GM12801 (cell line): Measurements from ENCODE around the gene AHNAK.

Experiments used
- TF ChIP-seq, protein P1 (sequence below): IDR thresholded peaks from one replicate; pipeline ENCODE4 v1.5.1; 2011; ENCODE audit warnings: control low read depth; ENCODE audit not compliant: insufficient read length; ENCODE audit errors: extremely low read depth

The AHNAK gene

DNA sequence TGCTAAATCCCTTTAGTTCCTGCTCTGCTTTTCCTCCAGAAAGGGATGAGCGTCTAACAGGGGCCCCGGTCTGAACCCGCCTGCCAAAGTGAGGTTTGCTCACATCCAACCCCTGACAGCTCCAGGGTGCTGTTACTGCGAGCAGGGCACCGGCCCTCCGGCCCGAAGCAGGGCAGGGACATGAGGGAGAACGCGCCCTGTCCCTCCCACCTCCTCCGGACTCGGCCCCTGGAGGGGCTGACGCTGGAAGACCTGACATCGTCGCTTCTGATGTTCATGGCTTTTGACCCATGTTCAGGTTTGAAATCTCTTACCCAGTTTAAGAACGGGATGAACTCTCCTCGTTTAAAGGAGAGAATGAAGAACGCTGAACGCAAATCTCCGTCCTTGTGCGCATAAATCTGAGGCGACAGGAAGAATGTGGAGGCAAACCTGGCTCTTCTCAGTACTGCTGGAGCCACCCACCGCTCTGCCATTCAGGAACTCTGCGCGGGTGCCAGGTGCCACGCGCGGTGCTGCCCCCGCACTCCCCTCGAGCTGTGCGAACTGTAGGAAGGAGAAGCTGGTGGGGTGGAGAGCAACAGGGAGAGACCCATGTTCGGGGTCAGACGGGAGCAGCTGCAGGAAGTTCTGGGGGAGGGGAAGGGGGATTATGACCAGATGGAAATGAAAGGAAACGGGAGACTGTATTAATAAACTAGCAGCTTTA, 27.9 kb upstream of the AHNAK start:
- TF ChIP-seq, protein P1, sequence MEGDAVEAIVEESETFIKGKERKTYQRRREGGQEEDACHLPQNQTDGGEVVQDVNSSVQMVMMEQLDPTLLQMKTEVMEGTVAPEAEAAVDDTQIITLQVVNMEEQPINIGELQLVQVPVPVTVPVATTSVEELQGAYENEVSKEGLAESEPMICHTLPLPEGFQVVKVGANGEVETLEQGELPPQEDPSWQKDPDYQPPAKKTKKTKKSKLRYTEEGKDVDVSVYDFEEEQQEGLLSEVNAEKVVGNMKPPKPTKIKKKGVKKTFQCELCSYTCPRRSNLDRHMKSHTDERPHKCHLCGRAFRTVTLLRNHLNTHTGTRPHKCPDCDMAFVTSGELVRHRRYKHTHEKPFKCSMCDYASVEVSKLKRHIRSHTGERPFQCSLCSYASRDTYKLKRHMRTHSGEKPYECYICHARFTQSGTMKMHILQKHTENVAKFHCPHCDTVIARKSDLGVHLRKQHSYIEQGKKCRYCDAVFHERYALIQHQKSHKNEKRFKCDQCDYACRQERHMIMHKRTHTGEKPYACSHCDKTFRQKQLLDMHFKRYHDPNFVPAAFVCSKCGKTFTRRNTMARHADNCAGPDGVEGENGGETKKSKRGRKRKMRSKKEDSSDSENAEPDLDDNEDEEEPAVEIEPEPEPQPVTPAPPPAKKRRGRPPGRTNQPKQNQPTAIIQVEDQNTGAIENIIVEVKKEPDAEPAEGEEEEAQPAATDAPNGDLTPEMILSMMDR, result no peak

DNA sequence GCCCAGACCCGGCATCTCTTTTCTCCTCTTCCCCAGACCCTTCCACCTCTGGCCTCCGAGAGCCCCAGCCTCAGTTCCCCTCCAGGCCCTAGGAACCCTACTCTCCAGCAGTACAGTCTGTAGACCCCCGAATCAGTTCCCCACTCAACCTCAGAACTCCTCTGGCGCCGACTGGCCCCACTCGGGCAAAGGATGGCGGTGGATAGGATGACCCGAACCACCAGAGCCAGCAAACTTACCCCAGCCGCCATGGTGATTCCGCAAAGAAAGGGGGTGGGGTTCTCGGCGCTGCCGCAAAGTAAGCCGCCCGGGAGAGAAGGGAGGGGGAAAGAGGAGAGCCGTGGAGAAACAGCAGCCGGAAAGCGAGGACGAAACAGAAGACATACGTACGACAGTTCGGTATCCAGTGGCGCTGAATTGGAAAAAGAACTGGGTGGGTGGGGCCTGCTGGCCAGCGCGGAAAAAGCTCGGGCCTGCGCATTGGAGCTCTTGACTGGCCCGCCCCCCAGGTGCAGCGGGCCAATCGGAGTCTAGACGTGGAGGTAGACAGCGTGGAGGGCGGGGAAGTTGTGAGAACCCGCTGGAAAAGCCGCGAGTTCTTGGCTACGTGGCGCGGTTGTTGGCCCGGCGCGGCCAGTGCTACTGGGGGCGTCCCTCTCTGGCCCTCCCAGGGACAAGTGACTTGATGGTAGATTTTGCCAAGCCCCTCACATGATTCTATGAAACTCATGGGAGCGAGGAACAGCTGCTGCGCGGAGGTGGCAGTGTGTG, 27.2 kb upstream of the AHNAK start, which contains the start of gene EEF1G:
TSS of gene EEF1G (minus strand) at position 300 of the 771 bp plus-strand sequence. CDS start at position 251, 49 bp downstream.
- TF ChIP-seq, protein P1, result no peak

DNA sequence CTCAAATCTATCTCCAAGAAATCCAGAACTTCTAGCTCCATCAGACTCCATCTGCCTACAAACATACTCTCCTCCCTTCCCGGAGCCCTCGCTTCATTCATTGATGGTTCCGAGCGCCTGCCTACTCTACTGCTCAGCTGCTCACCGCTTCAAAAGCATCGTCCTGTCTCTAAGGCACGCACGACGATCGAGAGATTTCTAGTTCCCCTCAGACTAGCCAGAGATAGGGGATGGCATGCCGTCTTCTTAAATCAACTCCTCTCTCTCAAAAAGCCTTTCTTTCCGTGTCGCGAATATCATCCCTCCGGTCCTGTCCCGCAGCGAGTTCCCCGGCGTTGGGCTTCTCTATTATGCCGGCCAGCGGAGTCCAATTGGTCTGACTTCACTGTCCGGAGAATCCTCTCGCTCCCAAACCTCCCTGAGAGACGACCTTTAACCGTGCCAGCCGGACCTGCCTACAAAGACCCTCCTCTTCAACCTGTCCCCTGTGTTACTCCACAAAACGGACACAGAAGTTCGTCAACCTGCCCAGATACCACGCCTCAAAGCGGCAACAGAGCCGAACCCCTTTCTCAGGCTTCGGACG, 26.5 kb upstream of the AHNAK start:
- TF ChIP-seq, protein P1, result no peak

DNA sequence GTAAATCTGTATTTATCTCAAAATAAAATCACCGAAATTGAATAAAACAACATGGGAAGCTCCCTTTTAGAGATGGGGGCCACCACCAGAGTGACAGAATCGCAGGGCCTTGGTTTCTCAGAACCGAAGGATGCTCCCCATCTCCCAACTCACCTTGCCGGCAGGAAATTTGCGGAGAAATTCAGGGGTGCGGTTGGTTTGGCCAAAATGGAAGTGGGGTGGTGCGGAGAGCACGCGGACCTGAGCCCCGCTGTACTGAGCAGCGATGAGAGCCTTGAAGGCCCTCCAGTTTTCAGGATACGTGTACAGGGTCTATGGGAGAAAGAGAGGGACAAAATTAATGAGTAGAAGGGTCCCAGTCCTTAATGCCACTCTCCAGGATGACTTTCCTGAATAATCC, 25.8 kb upstream of the AHNAK start:
- TF ChIP-seq, protein P1, result no peak

DNA sequence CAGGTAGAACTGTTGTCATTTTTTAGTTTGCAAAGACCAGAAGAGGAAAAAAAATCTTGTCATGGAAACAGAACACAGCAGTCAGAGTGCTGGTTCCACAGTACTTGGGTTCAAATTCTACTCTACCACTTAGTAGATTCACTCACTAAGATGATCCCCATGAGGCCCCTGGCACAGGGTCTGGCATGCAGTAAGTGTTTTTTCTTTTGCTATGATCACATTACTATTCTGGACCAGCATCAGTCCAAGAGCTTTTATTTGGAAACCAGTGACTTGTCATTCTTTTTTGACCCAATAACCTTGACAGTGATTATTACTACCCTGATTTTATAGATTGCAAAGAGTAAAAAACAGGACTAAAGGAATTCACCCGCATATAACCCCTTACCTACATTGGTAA, 23.0 kb upstream of the AHNAK start:
- TF ChIP-seq, protein P1, result no peak

DNA sequence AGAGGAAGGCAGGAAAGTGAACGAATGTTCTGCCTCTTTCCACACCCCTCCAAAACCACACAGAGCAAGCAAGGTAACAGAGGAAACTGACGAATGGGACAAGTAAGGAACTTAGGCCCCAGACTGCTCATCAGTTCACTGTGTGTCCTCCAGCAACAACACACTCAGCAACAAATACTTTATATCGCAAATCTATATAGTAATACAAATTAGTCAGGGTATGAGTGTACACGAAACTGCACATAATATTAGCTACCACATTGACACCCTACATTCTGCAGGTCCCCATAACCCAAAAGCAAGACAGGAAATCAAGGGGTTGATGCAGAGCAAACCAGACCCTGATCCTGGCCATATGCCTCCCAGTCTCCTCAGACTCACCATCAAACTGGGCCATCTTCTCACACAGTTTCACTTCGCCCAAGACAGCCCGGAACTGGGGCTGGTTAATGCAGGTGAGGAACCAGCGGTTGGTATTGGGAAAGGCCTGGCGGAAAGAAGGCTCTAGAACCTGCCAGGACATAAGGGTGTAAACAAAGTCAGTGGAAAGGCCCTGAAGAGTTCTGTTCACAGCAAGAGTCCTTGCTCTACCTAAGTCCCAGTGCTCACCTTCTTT, 20.5 kb upstream of the AHNAK start:
- TF ChIP-seq, protein P1, result no peak

DNA sequence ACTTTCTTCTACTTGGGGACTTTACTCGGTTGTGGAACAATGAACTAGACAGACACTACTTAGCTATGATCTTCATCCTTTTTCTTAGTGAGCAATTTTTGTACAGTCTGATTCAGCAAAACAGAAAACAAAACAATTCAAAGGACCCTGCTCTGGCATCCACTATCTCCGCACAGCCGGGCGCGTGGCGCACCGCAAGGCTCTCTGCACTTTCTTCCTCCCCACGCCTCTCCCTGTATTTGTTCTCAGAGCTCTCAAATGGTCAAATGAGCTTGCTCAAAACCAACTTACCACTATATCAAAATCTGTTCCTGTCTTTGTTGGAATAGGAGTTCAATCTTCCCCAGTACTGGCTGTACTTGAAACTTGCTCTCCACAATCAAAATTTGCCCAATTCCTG, 19.6 kb upstream of the AHNAK start:
- TF ChIP-seq, protein P1, result no peak
